Stimulated activated CD8-positive, alpha-beta memory T cell treated with anti-CD3 and anti-CD28 coated beads, Interleukin-12 subunit alpha, Interleukin-12 subunit beta, amount 100 ng/mL, for 24 hours (primary cell): ENCODE data around the gene CSRP1.

Experiments
- DNase-seq: peaks from one replicate; pipeline ENCODE4 v3.0.0-alpha.2; 2020; ENCODE audit errors: extremely low read depth

Gene CSRP1

DNA sequence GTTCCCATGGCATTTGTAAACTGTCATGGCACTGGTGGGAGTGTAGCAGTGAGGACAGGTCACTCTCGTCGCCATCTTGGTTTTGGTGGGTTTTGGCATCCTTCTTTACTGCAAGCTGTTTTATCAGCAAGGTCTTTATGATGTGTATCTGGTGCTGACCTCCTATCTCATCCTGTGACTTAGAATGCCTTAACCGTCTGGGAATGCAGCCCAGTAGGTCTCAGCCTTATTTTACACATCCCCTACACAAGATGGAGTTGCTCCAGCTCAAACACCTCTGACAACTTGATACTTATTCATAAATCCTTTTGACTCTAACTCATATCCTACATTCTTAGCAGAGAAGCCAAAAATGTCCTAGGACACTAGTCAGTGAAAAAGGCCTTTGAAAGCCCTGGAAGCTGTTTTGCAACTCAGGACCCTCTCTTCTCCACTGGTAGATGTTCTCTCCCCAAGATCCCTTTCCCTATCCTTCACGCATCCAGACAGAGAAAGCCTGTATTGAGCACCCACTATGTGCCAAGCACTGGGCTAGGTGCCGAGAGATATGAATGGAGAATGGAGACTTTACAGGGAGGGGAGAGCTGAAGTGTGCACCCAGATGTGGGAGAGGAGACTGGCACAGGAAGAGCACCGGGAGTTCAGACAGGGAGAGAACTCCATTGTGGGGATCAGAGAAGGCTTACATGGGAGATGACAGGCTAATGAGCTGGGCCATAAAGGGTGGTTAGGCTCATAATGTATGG is 6.7 kb upstream of the CSRP1 start:
- no peak for DNase-seq

DNA sequence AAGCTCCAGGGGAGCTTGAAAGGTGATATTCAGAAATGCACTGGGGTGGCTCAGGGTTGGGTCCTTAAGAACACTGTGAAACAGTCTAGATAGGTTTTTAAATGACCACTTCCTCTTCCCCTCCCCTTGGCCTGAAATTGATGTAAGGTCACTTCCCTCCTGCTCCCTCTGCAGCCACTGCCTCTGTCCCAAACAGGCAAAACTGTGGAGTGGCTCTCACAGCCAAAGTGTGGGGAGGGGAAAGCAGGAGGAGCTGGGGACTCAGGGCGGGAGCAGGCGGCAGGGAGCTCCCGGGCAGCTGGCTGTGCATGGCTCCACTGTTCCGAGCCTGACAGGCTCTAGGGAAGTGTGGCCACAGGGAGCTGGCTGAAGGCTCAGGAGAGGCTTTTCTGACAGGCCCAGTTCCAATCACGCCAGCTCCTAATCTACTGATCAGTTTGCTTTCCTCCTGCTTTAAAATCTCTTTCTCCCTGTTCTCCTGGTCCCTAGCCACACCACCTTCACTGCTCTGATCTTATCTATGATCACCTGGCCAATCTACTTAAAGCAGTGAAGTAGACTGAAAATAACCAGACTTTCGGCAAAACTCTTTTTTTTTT is 5.1 kb upstream of the CSRP1 start:
- DNase-seq: no peak

DNA sequence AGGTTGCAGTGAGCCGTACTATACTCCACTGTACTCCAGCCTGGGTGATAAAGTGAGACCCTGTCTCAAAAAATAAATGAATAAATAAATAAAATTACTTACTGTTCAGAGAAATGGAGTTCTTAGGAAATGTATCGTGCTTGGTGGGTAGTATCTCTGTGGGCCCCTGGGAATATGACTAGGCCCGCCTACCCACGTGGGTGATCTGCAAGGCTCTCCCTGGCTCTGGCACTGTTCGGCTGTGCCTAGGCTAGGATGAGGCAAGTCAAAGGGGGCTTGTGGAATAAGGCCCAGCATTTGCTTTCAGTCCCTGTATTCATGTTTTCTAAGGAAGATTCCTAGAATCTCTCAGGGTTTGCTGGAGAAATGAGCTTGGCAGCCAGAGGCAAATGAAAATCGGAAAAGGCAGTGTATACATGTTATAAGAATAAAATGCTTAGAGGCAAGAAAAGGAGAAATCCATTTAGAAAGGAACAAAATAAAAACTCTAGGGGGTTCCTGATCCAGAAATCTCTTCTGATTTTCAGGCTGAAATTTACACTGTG is 4.5 kb upstream of the CSRP1 start:
- no peak for DNase-seq

DNA sequence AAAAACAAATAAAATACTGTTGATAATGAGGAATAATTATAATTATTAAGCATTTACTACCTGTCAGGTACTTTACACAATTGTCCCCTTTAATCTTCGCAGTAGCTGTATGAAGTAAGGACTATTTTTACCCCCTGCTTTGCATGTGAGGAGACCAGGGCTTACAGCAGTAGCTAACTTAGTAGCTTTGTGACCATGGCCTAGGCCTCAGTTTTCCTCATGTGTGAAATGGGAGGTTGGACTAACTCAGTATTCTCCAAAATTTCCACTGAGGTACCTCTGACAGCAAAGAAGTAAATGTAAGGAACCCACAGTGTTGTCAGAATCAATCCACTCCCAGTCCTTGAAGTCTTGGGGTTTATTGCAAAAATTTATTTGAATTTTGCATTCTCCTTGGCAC is 3.8 kb upstream of the CSRP1 start:
- DNase-seq: no peak

DNA sequence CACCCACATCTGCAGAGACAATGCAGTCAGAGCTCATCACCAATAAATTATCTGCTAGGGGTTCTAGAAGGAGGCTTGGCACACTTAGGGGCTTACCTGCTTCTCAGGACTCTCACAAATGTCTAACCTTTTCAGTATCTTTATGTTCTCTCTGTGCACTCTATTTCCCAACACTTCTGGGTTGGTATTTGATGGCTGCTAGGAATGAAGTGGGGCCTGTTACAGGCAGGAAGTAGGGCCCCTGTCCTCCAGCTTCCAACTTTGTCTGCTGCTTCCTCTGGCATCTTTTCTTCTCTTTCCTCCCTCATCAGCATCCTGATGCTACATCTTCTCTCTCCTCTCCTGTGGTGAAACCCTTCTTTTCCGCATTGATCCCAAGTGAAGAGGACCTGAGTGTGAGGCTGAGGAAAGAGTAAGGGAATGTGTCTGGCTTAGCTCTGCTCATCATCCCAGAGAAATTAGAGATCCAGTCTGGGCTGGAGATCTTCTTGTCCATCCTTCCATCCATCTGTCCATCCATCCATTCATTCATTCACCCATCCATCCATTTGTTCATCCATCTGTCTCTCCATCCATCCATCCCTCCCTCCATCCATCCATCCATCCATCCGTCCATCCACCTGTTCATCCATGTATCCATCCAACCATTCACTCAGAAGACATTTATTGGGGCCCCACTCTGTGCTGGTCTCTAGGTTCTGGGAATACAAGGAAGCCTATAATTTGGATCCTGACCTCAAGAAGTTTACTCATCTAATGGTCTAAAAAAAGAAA is 2.9 kb upstream of the CSRP1 start:
- DNase-seq: no peak

DNA sequence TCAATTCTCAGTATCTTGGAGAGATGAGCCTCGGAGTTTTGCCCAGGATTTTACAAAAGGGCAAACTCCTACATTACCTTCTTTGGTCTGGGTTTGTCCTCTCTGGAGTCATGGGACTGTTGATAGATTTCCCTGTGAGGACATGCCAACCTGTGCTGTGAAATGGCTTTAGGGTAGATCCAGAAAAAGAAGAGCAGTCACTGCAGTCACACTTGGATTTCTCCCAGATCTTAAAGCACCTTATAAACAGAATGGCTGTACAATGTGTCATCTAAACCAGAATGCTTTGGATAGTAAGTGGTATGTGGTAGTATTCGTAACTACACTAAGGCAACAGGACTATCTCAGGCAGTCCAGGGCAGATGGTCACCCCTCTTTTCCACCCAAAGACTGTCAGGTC is 1.9 kb upstream of the CSRP1 start:
- no peak for DNase-seq

DNA sequence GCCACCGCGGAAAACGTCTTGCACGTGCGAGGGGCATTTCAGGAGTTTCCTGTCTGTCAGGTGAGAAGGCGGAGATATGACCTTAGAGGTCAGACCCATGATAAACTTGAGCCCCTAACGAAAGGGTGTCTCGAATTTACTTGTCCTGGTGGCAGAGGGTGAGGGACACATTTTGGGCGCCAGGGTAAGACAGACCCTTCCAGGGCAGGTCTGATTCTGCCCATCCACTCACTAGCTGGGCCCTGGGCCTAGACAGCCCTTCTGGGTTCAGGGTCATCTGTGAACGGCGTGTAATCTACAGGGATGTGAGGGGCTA is 395 bp upstream of the CSRP1 start:
- no peak for DNase-seq

DNA sequence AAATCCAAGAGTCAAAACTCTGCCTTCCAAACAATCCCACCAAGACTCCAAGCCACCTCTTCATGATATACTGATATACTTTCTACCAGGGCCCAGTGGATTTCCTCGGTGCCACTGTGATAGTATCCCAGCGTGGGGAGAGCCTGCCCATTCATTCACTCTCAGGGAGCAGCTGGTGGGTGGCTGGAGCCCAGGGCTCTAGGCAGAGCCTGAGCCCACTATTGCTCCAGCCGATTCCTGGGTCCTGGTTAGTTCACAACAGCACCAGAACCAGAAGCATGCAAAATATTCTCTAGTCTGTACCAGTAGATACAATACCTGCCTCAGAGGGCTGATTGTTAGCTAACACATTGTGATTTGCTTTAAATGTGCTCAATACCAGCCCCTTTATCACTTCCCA is 831 bp downstream of the CSRP1 start:
- DNase-seq: no peak

DNA sequence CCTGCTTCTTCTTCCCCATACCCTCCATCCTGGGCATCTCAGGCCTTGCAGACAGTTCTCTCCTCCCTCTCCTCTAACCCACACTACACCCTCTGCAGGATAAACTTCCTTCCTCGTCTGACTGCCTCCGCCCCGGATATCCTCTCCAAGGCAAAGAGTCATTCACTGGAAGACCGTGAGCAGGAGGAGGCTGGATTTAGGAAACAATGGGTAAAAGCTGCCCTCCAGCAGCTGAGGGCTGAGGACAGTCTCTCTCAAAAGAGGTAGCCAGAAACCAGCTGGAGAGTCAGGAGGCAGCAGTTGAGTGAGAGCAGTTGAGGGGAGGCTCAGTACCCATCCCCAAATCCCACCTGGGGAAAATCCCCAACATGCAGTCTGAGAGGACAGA is 1.4 kb downstream of the CSRP1 start:
- DNase-seq: no peak

DNA sequence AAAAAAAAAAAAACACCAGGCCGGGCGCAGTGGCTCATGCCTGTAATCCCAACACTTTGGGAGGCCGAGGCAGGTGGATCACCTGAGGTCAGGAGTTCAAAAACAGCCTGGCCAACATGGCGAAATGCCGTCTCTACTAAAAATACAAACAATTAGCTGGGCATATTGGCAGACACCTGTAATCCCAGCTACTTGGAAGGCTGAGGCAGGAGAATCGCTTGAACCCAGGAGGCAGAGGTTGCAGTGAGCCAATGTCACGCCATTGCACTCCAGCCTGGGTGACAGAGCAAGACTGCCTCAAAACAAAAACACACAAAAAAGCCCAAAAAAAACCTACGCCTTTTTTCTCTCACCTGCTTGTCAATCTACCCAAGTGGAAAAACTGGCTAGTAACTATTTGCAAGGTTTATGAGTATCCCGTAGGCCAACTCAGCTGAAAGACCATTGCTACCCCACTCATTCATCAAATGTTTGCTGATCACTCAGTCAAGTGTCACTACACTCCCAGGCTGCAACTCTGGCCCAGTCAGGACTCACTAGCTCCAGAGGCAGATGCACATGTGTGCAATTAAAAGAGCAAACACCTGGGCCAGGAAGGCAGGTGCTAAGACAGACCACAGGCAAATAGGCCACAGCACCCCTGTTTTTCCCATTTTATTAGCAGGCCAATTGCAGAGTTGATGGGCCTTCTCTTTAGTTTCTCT is 2.0 kb downstream of the CSRP1 start:
- DNase-seq: no peak

DNA sequence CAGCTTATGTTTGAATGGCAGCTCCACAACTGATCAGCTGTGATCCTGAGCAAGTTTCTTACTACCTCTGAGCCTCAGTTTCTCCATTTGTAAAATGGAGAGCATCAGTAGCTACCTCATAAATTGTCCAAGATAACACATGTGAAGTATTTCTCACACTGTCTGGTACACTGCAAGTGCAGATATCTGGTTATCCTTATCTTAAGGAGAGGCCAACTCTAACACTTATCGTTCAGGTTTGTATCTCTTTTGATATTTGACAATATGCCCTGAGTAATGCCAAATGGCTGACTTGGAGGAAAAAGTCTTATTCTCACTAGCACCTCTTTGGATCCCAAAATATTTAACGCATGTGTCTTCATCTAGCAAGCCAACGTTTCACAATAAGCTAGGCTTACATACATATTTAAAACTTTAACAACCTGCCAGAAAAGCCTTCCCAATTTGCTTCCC is 2.7 kb downstream of the CSRP1 start:
- no peak for DNase-seq

DNA sequence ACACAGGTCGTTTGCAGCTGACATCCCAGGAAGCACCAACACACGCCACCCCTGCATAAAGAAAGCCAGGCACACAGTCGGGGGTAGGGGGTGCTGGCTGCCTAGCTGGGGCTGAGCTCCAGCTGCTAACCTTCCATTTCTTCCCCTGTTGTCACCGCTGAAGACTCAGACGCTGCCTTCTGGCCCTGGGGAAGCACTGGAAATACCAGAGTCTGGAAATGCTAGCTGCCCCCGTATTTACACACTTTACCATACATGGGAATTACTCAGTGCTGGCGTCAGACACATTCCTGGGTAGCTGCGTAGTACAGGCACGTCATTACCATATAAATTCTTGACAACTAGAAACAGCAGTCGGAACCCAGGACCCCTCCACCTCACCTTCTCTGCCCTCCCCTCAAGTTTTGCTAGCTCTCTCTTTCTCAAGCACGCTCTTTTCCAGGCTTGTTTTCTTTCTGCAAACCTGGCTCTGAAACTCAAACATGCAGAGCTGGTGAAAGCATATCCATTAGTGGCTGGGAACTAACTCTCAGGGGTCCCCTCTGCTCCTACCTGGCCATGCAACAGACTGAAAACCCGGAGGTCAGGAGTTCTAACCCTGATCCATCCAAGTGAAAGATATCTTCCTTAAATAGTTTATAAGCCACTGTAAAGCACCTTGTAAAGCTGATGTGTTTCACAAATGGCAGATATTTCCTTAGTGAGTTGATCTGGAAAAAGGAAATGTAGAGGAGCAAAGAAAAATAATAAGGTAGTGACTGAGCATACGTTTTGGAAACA is 3.3 kb downstream of the CSRP1 start:
- no peak for DNase-seq

DNA sequence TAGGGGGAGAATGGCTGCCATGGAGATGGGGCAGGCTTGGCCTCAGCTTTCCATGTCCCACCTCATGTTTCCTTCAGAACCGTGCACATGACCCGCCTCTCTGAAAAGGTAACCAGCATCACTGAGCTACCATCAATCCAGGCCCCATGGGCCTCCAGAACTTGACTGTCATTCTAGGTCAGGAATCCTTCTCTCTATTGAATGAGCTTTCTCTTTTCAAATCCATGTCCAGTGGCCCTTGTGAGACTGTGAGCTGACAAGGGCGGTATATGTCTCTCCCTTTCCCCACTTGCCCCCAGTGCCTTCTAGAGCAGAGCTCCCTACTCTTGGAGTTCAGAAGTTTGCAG is 4.4 kb downstream of the CSRP1 start:
- no peak for DNase-seq

DNA sequence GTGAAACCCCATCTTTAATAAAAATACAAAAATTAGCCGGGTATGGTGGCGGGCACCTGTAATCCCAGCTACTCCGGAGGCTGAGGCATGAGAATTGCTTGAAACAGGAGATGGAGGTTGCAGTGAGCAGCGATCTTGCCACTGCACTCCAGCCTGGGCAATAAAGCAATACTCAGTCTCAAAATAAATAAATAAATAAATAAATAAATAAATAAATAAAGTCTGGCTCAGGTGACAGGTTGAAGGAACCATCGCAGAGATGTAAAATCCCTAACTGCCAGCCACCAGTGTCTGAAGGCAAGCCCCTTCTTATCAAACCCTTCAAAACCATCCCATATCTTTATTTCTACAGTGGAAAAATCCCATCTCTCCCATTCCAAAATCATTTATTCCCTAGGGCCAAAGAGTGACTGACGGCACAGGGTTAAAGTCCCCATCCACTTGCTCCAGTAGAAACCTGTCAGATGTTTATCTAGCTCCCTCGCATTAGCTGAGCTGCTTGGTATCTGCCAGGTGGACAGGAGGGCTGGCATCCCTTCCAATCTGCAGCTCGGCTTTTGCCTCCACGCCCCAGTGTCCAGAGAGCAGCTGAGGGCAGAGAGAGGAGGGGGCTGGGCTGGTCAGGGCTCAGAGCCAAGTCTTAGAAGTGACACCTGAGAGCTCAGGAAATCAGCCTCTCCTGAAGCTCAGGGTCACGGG is 5.0 kb downstream of the CSRP1 start:
- no peak for DNase-seq

DNA sequence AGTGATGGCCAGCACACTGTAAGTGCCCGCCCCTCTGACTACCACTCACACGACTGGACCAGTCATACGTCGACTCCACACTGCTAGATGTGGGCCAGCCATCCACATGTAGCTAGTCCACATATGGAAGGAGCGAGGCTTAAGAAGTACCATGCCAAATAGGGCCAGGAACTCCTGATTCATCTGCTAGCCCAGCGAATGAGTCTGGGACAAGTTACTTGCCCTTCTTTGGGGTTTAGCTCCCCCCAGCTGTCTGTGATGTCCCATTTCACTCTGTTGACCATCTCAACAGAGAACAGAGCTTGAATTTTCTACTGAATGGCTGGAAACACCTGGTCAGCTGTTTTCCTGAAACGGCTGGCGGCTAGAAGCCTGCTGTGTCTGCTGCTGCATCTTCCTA is 5.8 kb downstream of the CSRP1 start:
- no peak for DNase-seq

DNA sequence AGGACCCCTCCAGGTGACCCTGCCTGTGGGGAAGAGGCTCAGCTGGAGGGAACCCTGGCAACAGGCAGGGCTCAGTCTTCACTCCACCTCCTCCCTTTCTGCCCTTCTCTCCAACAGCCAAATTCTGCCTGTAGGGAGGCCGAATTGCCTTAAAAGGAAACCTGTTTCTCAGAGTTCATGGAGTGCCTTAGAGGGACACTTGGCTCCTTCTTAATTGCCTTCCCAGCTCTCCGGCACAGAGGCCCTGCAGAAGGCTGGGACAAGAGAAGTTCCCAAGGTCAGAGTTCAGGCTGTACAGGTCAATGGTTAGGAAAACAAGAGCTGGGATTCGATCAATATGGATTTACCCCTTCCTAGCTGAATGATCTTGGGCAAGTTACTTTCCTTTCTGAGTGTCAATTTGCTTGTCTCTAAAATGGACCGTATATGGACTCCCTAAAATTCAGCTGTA is 6.2 kb downstream of the CSRP1 start:
- no peak for DNase-seq

DNA sequence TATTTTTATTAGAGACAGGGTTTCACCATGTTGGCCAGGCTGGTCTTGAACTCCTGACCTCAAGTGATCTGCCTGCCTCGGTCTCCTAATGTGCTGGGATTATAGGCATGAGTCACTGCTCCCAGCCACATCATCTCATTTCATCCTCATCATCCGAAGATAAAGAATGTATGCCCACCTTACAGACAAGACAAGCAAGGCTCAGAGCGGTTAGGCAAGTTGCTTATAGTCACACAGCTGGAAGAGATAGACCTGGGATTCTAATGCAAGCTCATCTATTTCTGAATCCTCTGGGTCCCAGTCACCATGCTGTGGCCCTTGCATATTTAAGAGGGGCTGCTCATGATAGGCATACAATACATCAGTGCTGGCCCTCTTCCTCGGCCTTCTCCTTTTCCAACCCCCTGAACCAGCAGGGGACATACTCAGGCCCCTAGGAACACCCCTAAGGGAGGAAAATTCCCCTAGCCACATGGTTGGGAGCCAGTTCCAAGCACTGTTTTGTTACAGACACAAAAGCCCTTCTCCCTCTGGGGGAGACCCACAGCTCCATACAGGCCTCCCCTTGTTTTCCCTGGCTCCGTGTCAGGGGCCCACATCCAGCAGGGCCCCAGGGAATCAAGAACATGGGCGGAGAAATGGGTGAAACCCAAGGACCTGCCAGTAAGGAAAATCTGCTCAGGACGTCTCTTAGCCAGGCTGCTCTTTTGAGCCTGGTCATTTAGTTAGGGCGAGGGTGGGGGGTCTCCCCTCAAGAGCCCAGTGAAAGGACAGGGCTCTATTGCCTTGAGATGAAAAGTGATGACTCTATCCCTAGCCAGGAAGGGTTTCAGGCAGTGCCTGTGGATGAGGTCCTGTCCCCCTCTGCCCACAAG is 6.9 kb downstream of the CSRP1 start:
- no peak for DNase-seq

DNA sequence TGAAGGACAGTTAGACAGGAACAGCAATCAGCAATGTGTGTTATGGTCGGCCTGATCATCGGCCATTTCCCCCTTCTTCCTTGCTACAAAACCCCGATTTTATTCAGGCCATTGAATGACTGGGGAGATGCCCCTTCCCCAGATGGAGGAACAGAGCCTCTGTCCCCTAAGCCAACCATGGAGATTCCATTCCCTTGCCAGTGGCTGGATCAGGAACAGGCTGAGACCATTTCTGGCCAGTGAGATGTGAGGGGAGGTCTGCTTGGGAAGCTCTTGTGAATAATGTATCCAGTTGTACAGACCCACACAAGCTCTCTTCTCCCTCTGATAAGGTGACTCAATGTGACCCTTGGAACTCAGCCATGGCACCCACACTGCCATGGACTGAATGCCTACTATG is 7.7 kb downstream of the CSRP1 start:
- no peak for DNase-seq

DNA sequence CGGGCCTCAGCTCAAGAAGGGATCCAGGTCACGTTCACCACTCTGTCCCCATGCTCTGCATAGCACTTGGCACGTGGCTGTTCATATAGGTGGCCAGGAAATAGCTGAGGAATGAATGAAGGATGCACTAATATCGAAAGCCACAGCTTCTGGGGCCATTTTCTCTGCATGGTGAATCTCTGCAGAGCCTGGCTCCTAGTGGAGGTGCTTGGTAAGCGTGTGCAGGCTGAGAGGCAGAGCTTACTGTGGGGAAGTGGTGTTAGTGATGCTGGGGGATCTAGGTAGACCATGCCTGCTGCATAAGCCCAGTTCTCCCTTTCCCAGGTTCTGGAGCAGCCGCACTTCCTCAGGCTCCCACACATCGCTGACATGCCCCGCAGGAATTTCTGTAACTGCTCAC is 8.3 kb downstream of the CSRP1 start:
- no peak for DNase-seq

DNA sequence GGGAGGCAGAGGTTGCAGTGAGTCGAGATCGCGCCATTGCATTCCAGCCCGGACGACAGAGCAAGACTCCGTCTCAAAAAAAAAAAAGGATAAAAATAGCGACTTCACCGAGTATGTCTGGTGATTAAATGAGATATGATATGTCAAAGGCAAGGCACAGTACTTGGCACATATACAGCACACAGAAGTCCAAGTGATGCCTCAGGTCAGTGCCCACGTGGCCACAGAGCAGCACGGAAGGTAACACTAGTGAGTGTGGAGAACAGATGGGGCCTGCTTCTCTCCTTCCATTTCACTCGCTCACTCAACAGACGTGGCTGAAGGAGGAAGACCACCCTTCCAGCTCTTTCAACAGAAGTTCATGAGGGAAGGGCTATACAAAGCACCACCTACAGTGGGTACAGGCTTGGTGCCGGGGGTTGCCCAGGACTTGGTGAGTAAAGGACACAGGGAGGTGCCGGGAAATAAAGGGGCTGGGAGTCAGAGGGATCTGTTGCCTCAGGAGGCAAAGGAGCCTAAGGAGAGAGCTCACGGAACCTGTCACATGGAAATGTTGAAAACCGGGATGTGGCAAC is 8.9 kb downstream of the CSRP1 start:
- DNase-seq: no peak
